GM12864 (cell line): ENCODE results near the gene PDZK1.
A peak's percentile ranks its signal among the peaks of the same experiment; 100 is the strongest.
"Not testable (repeated sequence)": the region's sequence is repeated elsewhere in the genome, so short reads cannot be mapped to it uniquely, and the experiment has no call there.

ENCODE experiments used
- DNase-seq: peaks from one replicate; pipeline ENCODE4 v3.0.0-alpha.2; 2011; ENCODE audit warnings: low read depth
- H3K4me3 ChIP-seq: 2 replicates; pipeline ENCODE4 v1.5.1; 2011; ENCODE audit warnings: mild to moderate bottlenecking, low read depth, low read length, control low read depth
- TF ChIP-seq, protein P1 (sequence below): IDR thresholded peaks from 2 replicates; pipeline ENCODE4 v1.5.1; 2011; ENCODE audit warnings: low read depth, mild to moderate bottlenecking, moderate library complexity, low read length, control low read depth, inconsistent platforms; ENCODE audit errors: missing control alignments

PDZK1 gene

DNA sequence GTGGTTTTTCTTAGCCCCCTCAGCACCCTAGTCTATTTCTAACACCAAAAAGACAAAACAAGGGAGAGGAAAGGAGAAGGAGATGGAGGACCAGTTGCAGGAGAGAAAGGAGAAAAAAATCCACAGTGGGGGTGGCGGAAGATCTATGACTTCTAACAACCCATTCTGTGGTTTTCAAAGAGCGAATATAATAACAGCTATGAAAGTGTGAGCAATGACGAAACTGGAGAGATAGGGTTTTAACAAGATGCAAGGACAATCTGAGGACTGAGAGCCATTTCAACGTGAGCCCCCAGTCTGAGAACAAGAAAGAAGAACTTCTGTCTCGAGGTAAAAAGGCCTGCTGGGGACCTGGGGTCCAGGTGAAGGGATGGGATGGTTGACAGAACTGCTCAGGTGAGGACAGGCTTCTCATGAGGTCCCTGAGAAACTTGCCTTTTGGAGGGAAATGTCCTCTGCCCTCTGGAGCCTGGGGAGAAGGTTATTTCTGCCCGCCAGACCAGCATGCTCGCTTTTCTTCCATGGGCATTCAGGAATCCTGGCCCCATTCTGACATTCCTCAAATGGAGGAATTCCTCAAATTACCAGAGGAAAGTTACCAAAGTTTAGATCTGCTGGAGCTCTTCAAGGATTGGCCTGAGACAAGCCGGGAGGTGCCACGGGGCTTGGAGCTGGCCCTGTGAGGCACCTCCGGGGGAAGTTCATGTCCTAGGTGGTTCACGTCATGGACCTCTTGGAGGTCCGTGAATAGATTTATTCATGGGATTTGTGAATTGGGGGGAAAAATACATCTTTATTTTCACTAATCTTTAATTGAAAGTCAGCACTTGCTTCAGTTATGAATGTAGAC is 12.3 kb upstream of the PDZK1 start, which contains the start of gene CD160:
Gene CD160, plus strand, starts transcription at position 270 of the 850 bp plus-strand sequence. CDS start 8,829 bp downstream, outside the sequence.
- TF ChIP-seq, protein P1, sequence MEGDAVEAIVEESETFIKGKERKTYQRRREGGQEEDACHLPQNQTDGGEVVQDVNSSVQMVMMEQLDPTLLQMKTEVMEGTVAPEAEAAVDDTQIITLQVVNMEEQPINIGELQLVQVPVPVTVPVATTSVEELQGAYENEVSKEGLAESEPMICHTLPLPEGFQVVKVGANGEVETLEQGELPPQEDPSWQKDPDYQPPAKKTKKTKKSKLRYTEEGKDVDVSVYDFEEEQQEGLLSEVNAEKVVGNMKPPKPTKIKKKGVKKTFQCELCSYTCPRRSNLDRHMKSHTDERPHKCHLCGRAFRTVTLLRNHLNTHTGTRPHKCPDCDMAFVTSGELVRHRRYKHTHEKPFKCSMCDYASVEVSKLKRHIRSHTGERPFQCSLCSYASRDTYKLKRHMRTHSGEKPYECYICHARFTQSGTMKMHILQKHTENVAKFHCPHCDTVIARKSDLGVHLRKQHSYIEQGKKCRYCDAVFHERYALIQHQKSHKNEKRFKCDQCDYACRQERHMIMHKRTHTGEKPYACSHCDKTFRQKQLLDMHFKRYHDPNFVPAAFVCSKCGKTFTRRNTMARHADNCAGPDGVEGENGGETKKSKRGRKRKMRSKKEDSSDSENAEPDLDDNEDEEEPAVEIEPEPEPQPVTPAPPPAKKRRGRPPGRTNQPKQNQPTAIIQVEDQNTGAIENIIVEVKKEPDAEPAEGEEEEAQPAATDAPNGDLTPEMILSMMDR: no peak

DNA sequence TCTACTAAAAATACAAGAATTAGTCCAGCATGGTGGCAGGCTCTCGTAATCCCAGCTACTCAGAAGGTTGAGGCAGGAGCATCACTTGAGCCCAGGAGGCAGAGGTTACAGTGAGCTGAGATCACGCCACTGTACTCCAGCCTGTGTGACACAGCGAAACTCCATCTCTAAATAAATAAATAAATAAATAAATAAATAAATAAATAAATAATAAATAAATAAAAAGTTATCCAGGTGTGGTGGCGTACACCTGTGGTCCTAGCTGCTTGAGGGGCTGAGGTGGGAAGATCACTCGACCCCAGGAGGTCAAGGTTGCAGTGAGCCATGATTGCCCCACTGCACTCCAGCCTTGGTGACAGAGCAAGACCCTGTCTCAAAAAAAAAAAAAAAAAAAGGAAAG is 11.3 kb upstream of the PDZK1 start:
- not testable (repeated sequence) for DNase-seq, H3K4me3 ChIP-seq

More for the DNA sequence above, 12.3 kb upstream of the PDZK1 start, which contains the start of gene CD160:
- no peak within 1 kb of the TSS for H3K4me3 ChIP-seq
- DNase-seq: peak; percentile 38

DNA sequence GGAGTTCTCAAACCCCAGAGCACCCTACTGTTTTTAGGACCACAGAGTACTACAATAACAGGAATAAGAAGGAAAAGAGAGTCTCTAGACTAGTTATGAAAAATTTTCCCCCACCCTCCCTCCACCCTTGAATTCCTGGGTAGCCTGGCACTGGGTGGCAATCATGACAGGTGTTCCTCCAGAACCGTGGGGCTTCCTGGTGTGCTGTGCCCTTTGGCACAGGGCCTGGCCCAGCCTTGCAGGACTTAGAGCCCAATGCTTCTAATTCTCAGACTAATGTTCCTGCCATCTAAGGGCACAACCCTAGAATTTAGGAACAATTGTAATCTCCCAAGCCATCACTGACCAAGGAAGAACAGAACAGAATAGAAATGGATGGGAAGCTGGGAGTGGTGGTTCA is 10.7 kb upstream of the PDZK1 start:
- no peak for DNase-seq
- H3K4me3 ChIP-seq: no peak overlapping the region
- TF ChIP-seq, protein P1: no peak

DNA sequence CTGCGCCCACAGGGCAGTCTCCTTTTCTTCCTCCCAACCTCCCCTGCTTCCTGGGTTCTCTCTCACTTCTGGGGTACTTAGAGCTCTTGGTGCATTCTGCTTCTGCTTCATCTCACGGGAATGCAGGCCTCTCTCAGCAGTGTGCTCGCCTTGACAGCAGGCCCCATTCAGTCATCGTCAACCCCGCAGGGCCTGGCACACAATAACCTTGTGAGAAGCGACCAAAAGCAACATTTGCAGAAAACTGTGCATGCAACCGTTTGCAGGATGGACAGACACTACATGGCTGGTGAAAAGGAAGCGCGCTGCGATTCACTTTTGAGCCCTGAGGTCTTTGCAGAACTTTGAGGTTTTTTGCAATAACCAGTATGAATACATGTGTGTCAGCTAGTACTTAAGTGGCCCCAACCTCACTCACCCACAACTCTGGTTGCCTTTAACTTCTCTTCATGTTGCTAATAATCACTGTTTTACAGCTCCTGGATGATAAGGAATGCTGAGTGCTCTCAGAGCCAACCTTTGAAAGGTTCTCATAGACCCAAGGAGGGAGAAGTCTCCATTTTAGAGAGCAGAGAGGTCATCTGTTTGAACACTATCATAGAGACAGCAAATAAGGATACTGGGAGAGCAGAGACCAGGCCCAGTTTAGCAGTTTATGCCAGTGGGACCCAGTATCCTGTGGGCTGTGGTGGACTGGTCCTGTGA is 9.6 kb upstream of the PDZK1 start:
- TF ChIP-seq, protein P1: no peak
- no peak overlapping the region for H3K4me3 ChIP-seq
- no peak for DNase-seq

DNA sequence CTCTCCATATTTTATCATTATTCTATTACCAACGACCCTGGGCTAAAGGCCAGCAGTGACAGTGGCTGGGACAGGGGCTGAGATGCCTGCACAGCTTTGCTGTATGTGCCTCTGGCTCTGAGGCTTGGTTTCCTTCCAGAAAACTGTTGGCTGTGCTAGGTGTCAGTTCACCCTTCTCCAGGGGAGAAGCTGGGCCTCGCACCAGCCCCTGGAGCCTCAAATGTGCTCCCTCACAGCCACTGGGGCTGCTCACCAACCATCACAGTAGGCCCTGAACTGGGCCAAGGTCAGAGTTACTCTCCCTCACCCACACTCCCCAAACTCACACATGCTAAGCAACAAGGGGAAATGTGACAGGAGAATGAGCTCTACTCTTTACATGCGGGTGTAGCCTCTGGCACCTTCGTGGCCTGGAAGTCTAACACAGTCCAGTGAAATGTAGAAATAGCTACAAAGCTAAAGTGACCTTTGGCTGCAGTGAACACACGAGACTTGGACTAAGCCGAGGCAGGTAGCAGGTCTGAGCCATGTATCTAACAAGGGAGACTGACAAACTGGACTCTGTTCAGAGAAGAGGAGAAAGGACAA is 7.5 kb upstream of the PDZK1 start:
- TF ChIP-seq, protein P1: no peak
- no peak for DNase-seq
- H3K4me3 ChIP-seq: no peak overlapping the region

DNA sequence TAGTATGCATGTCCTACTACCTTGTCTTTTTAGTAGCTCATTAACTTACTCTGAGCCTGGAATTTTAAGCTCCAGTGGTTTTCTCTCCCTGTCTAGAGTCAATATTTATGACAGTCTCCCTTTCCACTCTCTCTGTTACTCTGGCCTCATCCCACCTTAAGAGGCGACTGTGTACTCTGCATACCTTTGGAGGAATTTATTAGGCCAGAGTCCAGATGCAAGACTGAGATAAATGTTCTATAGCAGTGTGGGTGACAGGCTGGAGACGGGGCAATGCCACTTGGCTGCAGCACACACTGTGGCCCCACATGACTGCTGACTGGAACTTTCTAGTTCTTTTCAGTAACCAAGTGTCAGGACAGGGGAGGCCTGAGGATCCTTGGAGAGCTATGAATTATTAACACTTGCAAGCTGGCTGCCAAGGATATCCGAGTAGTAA is 4.1 kb upstream of the PDZK1 start:
- TF ChIP-seq, protein P1: no peak
- H3K4me3 ChIP-seq: no peak overlapping the region
- no peak for DNase-seq
